Neutrophil (primary cell): ENCODE data around the gene SPOCK3.

Experiments
- H3K27ac ChIP-seq: fragments of 200-600 bp; sonication (generic); 2 replicates; pipeline ENCODE4 v1.5.1; 2016; ENCODE audit warnings: mild to moderate bottlenecking, moderate library complexity
- H3K27me3 ChIP-seq: fragments of 200-600 bp; sonication (generic); 2 replicates; pipeline ENCODE4 v1.6.0; 2016; ENCODE audit warnings: mild to moderate bottlenecking
- H3K36me3 ChIP-seq: fragments of 200-600 bp; sonication (generic); 2 replicates; pipeline ENCODE4 v1.5.1; 2017
- H3K4me1 ChIP-seq, 2 experiments: fragments of 200-600 bp in 1 of 2; sonication (generic) in 1 of 2; 1 replicate in 1 of 2; 2 replicates in 1 of 2; pipeline versions ENCODE4 v1.5.1 to v1.6.1; 2013 to 2016; ENCODE audit warnings: low read depth in 1 of 2, low read length in 1 of 2, mild to moderate bottlenecking in 1 of 2, moderate library complexity in 1 of 2; ENCODE audit not compliant: control insufficient read depth in 1 of 2, insufficient read depth in 1 of 2
- H3K4me3 ChIP-seq, 2 experiments: fragments of 200-600 bp in 1 of 2; sonication (generic) in 1 of 2; 1 replicate in 1 of 2; 2 replicates in 1 of 2; pipeline ENCODE4 v1.5.1; 2013 to 2016; ENCODE audit warnings: low read depth in 1 of 2, low read length in 1 of 2, mild to moderate bottlenecking in 1 of 2, moderate library complexity in 1 of 2
- H3K9me3 ChIP-seq: fragments of 200-600 bp; sonication (generic); 2 replicates; pipeline ENCODE4 v1.5.1; 2016
- CTCF ChIP-seq: fragments of 200-600 bp; sonication (generic); IDR thresholded peaks from 2 replicates; pipeline ENCODE4 v1.5.1; 2016; ENCODE audit warnings: antibody characterized with exemption

Gene SPOCK3

DNA sequence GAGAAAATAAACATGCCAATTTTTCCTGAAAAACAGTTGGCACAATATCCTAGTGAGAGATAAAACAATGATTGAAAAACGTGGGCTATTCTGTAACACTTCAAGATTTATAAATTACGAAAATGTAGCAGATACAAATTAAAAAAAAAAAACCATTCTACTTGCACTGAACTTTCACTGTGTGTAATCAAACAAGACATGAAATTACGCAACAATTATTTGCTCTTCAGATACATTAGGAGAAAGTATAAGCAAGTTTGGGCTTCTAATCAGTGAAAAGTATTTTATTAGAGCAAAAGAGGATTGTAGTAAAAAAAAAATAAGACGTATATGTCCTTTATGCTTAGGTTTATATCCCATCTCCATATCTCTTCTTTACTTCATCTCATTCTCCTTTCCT lies 320.4 kb downstream of the SPOCK3 start:
- TF ChIP-seq CTCF = no peak
- Histone ChIP-seq H3K4me1 (no peaks in the 10 kb centered on the region), H3K36me3 (no peaks in the 10 kb centered on the region), H3K9me3 (no peaks in the 10 kb centered on the region), H3K4me3 (no peak overlapping the region), H3K27me3 (no peaks in the 10 kb centered on the region), H3K27ac (no peak overlapping the region)

- Histone ChIP-seq H3K27ac (no peak overlapping the region), H3K4me1 (no peaks in the 10 kb centered on the region), H3K9me3 (no peaks in the 10 kb centered on the region), H3K36me3 (no peaks in the 10 kb centered on the region), H3K4me3 (no peak overlapping the region), H3K27me3 (no peaks in the 10 kb centered on the region)
- no peak for TF ChIP-seq CTCF
These were observed 330.9 kb downstream of the SPOCK3 start for GRCh38 chr4:166903408-166903807.

DNA sequence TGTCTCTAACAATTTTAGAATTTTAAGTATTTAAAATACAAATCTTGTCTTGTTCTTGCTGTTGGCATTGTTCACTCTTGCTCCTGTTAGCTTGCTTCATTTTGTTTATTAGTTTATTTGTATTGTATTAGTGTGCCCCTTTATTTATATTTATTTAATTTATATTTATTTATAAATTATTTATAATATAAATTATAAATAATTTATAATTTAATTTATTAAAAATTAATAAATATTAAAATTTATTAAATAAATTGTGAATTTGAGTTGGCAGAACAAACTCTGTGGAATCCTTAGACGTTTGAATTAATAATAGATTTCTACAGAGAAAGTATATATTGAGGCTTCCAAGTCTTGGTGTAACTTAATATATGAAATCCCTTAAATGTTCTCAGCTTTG lies 331.4 kb downstream of the SPOCK3 start:
- H3K36me3 ChIP-seq = no peaks in the 10 kb centered on the region
- H3K27ac ChIP-seq = no peak overlapping the region
- H3K27me3 ChIP-seq = no peaks in the 10 kb centered on the region
- no peaks in the 10 kb centered on the region for H3K4me1 ChIP-seq
- no peaks in the 10 kb centered on the region for H3K9me3 ChIP-seq
- no peak for TF ChIP-seq CTCF
- no peak overlapping the region for H3K4me3 ChIP-seq

DNA sequence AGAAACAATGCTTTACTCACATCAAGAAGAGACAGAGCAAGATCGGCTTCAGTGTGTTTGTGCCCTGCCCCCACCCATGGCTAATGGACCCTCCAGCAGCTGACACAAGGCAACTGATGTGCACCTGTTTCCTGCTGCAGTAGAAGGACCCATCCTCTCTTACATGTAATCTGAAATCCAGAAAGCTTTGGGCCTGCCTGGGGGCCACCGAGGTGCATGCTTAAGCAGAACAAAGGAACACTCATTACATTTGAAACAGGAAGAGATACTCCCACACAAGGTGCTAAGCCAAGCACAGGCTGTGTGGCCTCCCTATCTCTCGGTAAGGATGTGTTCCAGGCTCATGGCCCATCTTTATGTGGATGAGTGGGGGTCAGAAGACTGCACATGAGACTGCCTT lies 338.0 kb downstream of the SPOCK3 start:
- TF ChIP-seq CTCF = no peak
- no peaks in the 10 kb centered on the region for H3K9me3 ChIP-seq
- H3K36me3 ChIP-seq = no peaks in the 10 kb centered on the region
- no peaks in the 10 kb centered on the region for H3K4me1 ChIP-seq
- H3K4me3 ChIP-seq = no peak overlapping the region
- no peak overlapping the region for H3K27ac ChIP-seq
- H3K27me3 ChIP-seq = no peaks in the 10 kb centered on the region

DNA sequence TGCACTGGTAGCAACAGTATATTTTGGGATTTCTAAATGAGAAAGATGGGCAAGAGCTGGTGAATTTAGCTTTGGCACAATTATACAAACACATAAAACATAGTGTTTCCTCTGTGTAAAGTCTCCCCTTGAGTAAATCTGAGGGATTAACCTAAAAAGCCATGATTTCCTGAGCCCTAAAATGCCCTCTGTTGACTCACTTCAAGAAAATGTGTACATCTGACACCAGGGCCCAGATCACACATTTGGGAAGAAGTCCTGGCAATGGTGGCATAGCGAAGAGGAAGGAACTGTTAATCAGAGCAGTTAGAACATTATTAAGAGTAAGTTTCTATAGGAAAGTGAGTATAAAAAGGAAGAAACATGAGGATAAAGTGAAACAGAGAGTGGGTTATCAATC lies 338.5 kb downstream of the SPOCK3 start:
- no peaks in the 10 kb centered on the region for H3K4me1 ChIP-seq
- H3K9me3 ChIP-seq = no peaks in the 10 kb centered on the region
- no peak overlapping the region for H3K4me3 ChIP-seq
- TF ChIP-seq CTCF = no peak
- no peaks in the 10 kb centered on the region for H3K27me3 ChIP-seq
- no peaks in the 10 kb centered on the region for H3K36me3 ChIP-seq
- no peak overlapping the region for H3K27ac ChIP-seq

- TF ChIP-seq CTCF = no peak
These were observed 346.8 kb downstream of the SPOCK3 start for GRCh38 chr4:166887457-166887856.

More at GRCh38 chr4:166887457-166887856, 346.8 kb downstream of the SPOCK3 start:
- no peaks in the 10 kb centered on the region for H3K4me1 ChIP-seq
- no peaks in the 10 kb centered on the region for H3K9me3 ChIP-seq
- H3K4me3 ChIP-seq = no peak overlapping the region
- H3K36me3 ChIP-seq = no peaks in the 10 kb centered on the region
- no peak overlapping the region for H3K27ac ChIP-seq
- no peaks in the 10 kb centered on the region for H3K27me3 ChIP-seq
